H1 (cell line): ENCODE data around the gene CCDC33.

Experiments
- EZH2 ChIP-seq: fragments of 200-600 bp; sonication (generic); IDR thresholded peaks from 2 replicates; pipeline ENCODE4 v1.7.1; 2012; ENCODE audit warnings: low read depth, mild to moderate bottlenecking, moderate library complexity, low read length, inconsistent platforms; ENCODE audit not compliant: severe bottlenecking
- POLR2A ChIP-seq, 2 experiments: IDR thresholded peaks; 1 replicate in 1 of 2; 2 replicates in 1 of 2; pipeline ENCODE4 v1.6.1; 2011; ENCODE audit warnings: low read depth in 2 of 2, low read length in 2 of 2, mild to moderate bottlenecking in 2 of 2; ENCODE audit errors: control extremely low read depth in 1 of 2
- TF ChIP-seq, protein P1 (sequence below), 3 experiments: IDR thresholded peaks; 1 replicate in 2 of 3; 2 replicates in 1 of 3; pipeline versions ENCODE4 v1.5.1 to v1.6.1; 2011; ENCODE audit warnings: low read length in 3 of 3, mild to moderate bottlenecking in 3 of 3, inconsistent platforms in 2 of 3, low read depth in 1 of 3, moderate library complexity in 1 of 3; ENCODE audit not compliant: insufficient read depth in 1 of 3; ENCODE audit errors: control extremely low read depth in 1 of 3

GRCh38 chr15:74369084-74369745 is 133.1 kb downstream of the CCDC33 start:
- TF ChIP-seq, protein P1, sequence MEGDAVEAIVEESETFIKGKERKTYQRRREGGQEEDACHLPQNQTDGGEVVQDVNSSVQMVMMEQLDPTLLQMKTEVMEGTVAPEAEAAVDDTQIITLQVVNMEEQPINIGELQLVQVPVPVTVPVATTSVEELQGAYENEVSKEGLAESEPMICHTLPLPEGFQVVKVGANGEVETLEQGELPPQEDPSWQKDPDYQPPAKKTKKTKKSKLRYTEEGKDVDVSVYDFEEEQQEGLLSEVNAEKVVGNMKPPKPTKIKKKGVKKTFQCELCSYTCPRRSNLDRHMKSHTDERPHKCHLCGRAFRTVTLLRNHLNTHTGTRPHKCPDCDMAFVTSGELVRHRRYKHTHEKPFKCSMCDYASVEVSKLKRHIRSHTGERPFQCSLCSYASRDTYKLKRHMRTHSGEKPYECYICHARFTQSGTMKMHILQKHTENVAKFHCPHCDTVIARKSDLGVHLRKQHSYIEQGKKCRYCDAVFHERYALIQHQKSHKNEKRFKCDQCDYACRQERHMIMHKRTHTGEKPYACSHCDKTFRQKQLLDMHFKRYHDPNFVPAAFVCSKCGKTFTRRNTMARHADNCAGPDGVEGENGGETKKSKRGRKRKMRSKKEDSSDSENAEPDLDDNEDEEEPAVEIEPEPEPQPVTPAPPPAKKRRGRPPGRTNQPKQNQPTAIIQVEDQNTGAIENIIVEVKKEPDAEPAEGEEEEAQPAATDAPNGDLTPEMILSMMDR (IDR thresholded peaks at IDR 0.05; ENCODE audit: control extremely low read depth in 1 of 3, insufficient read depth in 1 of 3, low read depth in 1 of 3, low read length in 3 of 3) = no peak
- TF ChIP-seq EZH2 = no peak
- no peak for TF ChIP-seq POLR2A (IDR thresholded peaks at IDR 0.05; ENCODE audit: control extremely low read depth in 1 of 2, low read depth in 2 of 2, low read length in 2 of 2)
